ENCODE data around the gene NKAIN4. TPM values are rescaled to one million over a fixed set of nuclear protein-coding genes. Genes with fewer than 3 reads are reported as not detected.
"Not testable (repeated sequence)": the region's sequence is repeated elsewhere in the genome, so short reads cannot be mapped to it uniquely, and the experiment has no call there.

The NKAIN4 gene
- total RNA-seq, 1 experiment from 2014 or later, result not detected

- no peak for DNase-seq (ENCODE audit: low read depth)
Observed at GRCh38 chr20:63238031-63238430, 16.2 kb downstream of the NKAIN4 start.

GRCh38 chr20:63236116-63236837, 18.0 kb downstream of the NKAIN4 start:
- DNase-seq (ENCODE audit: low read depth), result no peak

GRCh38 chr20:63235399-63235983, 18.8 kb downstream of the NKAIN4 start, which contains the start of gene BIRC7:
TSS of gene BIRC7 (plus strand) at chr20:63235905. CDS start at chr20:63236097, 192 bp downstream.
- DNase-seq (ENCODE audit: low read depth), result no peak

GRCh38 chr20:63234693-63235398, 19.4 kb downstream of the NKAIN4 start:
- DNase-seq (ENCODE audit: low read depth), result no peak

GRCh38 chr20:63233924-63234323, 20.3 kb downstream of the NKAIN4 start:
- no peak for DNase-seq (ENCODE audit: low read depth)

GRCh38 chr20:63233061-63233344, 21.3 kb downstream of the NKAIN4 start:
- DNase-seq (ENCODE audit: low read depth), result no peak

GRCh38 chr20:63232235-63233060, 21.8 kb downstream of the NKAIN4 start:
- DNase-seq (ENCODE audit: low read depth), result peak; percentile 99

- DNase-seq (ENCODE audit: low read depth), result no peak
Observed at GRCh38 chr20:63230800-63231268, 23.4 kb downstream of the NKAIN4 start.

GRCh38 chr20:63228806-63229205, 25.5 kb downstream of the NKAIN4 start:
- DNase-seq (ENCODE audit: low read depth), result no peak

- DNase-seq (ENCODE audit: low read depth), result no peak
Observed at GRCh38 chr20:63227260-63227659, 27.0 kb downstream of the NKAIN4 start.

- peak; percentile 24 for DNase-seq (ENCODE audit: low read depth)
Observed at GRCh38 chr20:63226042-63226943, 28.0 kb downstream of the NKAIN4 start.

- no peak for DNase-seq (ENCODE audit: low read depth)
Observed at GRCh38 chr20:63225082-63225454, 29.2 kb downstream of the NKAIN4 start.

- peak; percentile 87 for DNase-seq (ENCODE audit: low read depth)
Observed at GRCh38 chr20:63224412-63225081, 29.7 kb downstream of the NKAIN4 start.

GRCh38 chr20:63223826-63224207, 30.4 kb downstream of the NKAIN4 start:
- DNase-seq (ENCODE audit: low read depth), result no peak

GRCh38 chr20:63223121-63223825, 31.0 kb downstream of the NKAIN4 start:
- DNase-seq (ENCODE audit: low read depth), result peak; percentile 53

GRCh38 chr20:63222541-63222940, 31.7 kb downstream of the NKAIN4 start:
- no peak for DNase-seq (ENCODE audit: low read depth)

GRCh38 chr20:63221400-63222053, 32.7 kb downstream of the NKAIN4 start:
- not testable (repeated sequence) for DNase-seq (ENCODE audit: low read depth)

- no peak for DNase-seq (ENCODE audit: low read depth)
Observed at GRCh38 chr20:63220696-63221399, 33.4 kb downstream of the NKAIN4 start.
